ENCODE data around the gene NXF1. TPM values are rescaled to one million over a fixed set of nuclear protein-coding genes. Genes with fewer than 3 reads are reported as not detected.
A peak's percentile ranks its signal among the peaks of the same experiment; 100 is the strongest.

NXF1 gene
- total and polyA plus RNA-seq, 4 donors = 17.3 to 38.3 (median 32.7) TPM

DNA sequence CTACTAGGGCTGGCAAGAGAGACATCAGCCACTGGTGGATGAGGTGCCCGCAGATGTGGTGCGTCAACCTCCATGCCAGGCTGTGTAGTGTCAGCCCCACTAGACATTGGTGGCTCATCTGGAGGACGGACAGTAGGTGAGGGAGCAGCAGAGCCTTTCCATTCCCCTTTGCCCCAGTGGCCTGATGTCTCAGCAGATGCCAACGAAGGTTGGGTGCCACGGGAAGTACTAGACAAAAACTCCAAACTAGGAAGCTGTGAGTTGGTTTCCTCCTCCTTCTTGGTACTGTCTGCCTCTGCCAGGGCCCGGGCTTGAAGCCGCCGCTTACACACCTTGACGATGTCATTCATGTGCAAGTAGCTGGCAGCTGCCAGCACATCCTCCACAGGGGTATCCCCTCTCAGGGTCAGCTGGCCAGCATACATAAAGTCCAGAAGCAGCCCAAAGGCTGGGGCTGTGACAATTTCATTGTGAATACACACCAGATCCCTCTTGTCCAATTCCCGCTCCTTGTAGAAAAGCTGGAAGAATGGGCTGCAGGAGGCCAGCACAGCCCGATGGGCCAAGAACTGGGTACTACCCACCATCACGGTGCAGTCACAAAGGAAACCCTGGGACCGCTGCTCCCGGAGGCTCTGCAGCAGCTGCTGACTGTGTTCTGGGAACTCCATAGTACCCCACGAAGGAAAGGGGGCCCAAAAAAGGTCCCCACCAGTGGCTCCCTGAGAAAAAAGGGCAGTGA lies 52.1 kb downstream of the NXF1 start:
- TF ChIP-seq RAD21 (IDR thresholded peaks at IDR 0.05) (no peak), HNF4A (conservative IDR thresholded peaks at IDR 0.05) (no peak), NR2F2 (IDR thresholded peaks at IDR 0.05) (no peak), ZBTB33 (IDR thresholded peaks at IDR 0.05) (no peak), FOXA2 (IDR thresholded peaks at IDR 0.05) (no peak), GABPA (IDR thresholded peaks at IDR 0.05 in 1 of 2, conservative IDR thresholded peaks at IDR 0.05 in 1 of 2) (no peak), JUND (IDR thresholded peaks at IDR 0.05) (no peak), SP1 (IDR thresholded peaks at IDR 0.05) (no peak), TAF1 (conservative IDR thresholded peaks at IDR 0.05) (no peak), MAX (IDR thresholded peaks at IDR 0.05) (no peak), EGR1 (IDR thresholded peaks at IDR 0.05; ENCODE audit: low read depth in 2 of 2) (no peak), RXRA (IDR thresholded peaks at IDR 0.05) (no peak), HNF4G (IDR thresholded peaks at IDR 0.05) (no peak), FOXA1 (IDR thresholded peaks at IDR 0.05) (no peak)
- TF ChIP-seq, protein P1, sequence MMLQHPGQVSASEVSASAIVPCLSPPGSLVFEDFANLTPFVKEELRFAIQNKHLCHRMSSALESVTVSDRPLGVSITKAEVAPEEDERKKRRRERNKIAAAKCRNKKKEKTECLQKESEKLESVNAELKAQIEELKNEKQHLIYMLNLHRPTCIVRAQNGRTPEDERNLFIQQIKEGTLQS (IDR thresholded peaks at IDR 0.05) = no peak
- TF ChIP-seq, protein P2, sequence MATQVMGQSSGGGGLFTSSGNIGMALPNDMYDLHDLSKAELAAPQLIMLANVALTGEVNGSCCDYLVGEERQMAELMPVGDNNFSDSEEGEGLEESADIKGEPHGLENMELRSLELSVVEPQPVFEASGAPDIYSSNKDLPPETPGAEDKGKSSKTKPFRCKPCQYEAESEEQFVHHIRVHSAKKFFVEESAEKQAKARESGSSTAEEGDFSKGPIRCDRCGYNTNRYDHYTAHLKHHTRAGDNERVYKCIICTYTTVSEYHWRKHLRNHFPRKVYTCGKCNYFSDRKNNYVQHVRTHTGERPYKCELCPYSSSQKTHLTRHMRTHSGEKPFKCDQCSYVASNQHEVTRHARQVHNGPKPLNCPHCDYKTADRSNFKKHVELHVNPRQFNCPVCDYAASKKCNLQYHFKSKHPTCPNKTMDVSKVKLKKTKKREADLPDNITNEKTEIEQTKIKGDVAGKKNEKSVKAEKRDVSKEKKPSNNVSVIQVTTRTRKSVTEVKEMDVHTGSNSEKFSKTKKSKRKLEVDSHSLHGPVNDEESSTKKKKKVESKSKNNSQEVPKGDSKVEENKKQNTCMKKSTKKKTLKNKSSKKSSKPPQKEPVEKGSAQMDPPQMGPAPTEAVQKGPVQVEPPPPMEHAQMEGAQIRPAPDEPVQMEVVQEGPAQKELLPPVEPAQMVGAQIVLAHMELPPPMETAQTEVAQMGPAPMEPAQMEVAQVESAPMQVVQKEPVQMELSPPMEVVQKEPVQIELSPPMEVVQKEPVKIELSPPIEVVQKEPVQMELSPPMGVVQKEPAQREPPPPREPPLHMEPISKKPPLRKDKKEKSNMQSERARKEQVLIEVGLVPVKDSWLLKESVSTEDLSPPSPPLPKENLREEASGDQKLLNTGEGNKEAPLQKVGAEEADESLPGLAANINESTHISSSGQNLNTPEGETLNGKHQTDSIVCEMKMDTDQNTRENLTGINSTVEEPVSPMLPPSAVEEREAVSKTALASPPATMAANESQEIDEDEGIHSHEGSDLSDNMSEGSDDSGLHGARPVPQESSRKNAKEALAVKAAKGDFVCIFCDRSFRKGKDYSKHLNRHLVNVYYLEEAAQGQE (IDR thresholded peaks at IDR 0.05) = no peak
- TF ChIP-seq, protein P3, sequence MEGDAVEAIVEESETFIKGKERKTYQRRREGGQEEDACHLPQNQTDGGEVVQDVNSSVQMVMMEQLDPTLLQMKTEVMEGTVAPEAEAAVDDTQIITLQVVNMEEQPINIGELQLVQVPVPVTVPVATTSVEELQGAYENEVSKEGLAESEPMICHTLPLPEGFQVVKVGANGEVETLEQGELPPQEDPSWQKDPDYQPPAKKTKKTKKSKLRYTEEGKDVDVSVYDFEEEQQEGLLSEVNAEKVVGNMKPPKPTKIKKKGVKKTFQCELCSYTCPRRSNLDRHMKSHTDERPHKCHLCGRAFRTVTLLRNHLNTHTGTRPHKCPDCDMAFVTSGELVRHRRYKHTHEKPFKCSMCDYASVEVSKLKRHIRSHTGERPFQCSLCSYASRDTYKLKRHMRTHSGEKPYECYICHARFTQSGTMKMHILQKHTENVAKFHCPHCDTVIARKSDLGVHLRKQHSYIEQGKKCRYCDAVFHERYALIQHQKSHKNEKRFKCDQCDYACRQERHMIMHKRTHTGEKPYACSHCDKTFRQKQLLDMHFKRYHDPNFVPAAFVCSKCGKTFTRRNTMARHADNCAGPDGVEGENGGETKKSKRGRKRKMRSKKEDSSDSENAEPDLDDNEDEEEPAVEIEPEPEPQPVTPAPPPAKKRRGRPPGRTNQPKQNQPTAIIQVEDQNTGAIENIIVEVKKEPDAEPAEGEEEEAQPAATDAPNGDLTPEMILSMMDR (IDR thresholded peaks at IDR 0.05; ENCODE audit: low read depth, low read length, missing input control) = no peak
- Histone ChIP-seq H3K4me1 (ENCODE audit: control insufficient read depth in 4 of 4, insufficient read depth in 4 of 4, low read length in 3 of 4) (peaks cover 4 to 12% (median 9%) of the 10 kb centered on the region in 4 donors), H3K27ac (ENCODE audit: low read depth in 1 of 2, low read length in 2 of 2) (peak overlapping the region in 1 of 2 donors; percentile 94), H3K27me3 (ENCODE audit: control insufficient read depth in 4 of 4, insufficient read depth in 4 of 4, low read length in 3 of 4) (no peaks in the 10 kb centered on the region), H3K36me3 (ENCODE audit: control insufficient read depth in 4 of 4, insufficient read depth in 3 of 4, low read depth in 1 of 4, low read length in 3 of 4) (peaks cover 2 to 11% (median 4%) of the 10 kb centered on the region in 4 donors), H3K9me3 (ENCODE audit: control insufficient read depth in 4 of 4, low read length in 3 of 4) (no peaks in the 10 kb centered on the region), H3K9ac (ENCODE audit: low read depth in 1 of 2, low read length in 2 of 2) (no peak overlapping the region), H3K4me3 (ENCODE audit: low read depth in 1 of 3, low read length in 3 of 3) (peak overlapping the region; percentile 29 to 82 (median 72))
- WGBS = 72% methylated on average over 15 of the region's 15 CpGs
- DNase-seq (ENCODE audit: low spot score) = no peak

Measured in liver (tissue), 9 donors.